ENCODE data around the gene WDFY2. TPM values are rescaled to one million over a fixed set of nuclear protein-coding genes. Genes with fewer than 3 reads are reported as not detected.

WDFY2 gene
- total and polyA plus RNA-seq, 2 of the 8 experiments (the other 6 are each of a cell fraction or from before 2014, with no cell fraction given) = 13.9 to 29.0 TPM

GRCh38 chr13:51583875-51584730 lies at the start of gene WDFY2 (continued):
- no peak for TF ChIP-seq ATF3 (IDR thresholded peaks at IDR 0.05; ENCODE audit: insufficient read depth, low read depth, low read length)
- peak; percentile 67 for TF ChIP-seq SP1 (IDR thresholded peaks at IDR 0.05; ENCODE audit: low read depth, low read length)
- no peak for TF ChIP-seq BCL11A (IDR thresholded peaks at IDR 0.05; ENCODE audit: low read depth in 2 of 2, low read length in 2 of 2)
- TF ChIP-seq YY1 (IDR thresholded peaks at IDR 0.05; ENCODE audit: low read depth, low read length) = peak; percentile 46; the same call in 1 of the 2 replicates
- no peak for TF ChIP-seq SIRT6 (IDR thresholded peaks at IDR 0.05; ENCODE audit: low read length)
- no peak for TF ChIP-seq KDM5A (IDR thresholded peaks at IDR 0.05; ENCODE audit: low read length)
- TF ChIP-seq RAD21 (IDR thresholded peaks at IDR 0.05 in 1 of 2, conservative IDR thresholded peaks at IDR 0.05 in 1 of 2; ENCODE audit: low read depth in 2 of 2, low read length in 2 of 2) = peak; percentile 6 to 11; a peak in 2 of 4 replicates
- TF ChIP-seq TCF12 (IDR thresholded peaks at IDR 0.05; ENCODE audit: low read depth, low read length) = peak; percentile 61; the same call in 1 of the 2 replicates
- no peak for TF ChIP-seq CEBPB (IDR thresholded peaks at IDR 0.05; ENCODE audit: low read depth, low read length)
- peak in 1 of 2 experiments; percentile 70; a peak in 1 of 3 replicates for TF ChIP-seq EP300 (IDR thresholded peaks at IDR 0.05; ENCODE audit: borderline replicate concordance in 1 of 2, low read depth in 2 of 2, low read length in 2 of 2)
- TF ChIP-seq GTF2F1 (IDR thresholded peaks at IDR 0.05; ENCODE audit: borderline replicate concordance, low read depth, low read length) = no peak
- TF ChIP-seq SP4 (IDR thresholded peaks at IDR 0.05; ENCODE audit: low read length) = peak; percentile 35; the same call in 1 of the 2 replicates
- TF ChIP-seq USF2 (IDR thresholded peaks at IDR 0.05; ENCODE audit: low read length) = no peak
- peak; percentile 75 for TF ChIP-seq TAF7 (optimal IDR thresholded peaks at IDR 0.05; ENCODE audit: borderline replicate concordance, low read depth, low read length)
- no peak for TF ChIP-seq KDM4A (IDR thresholded peaks at IDR 0.05; ENCODE audit: low read depth, low read length, severe bottlenecking)
- no peak for TF ChIP-seq JUND (IDR thresholded peaks at IDR 0.05; ENCODE audit: low read length)
- TF ChIP-seq CBX8 (IDR thresholded peaks at IDR 0.05; ENCODE audit: borderline replicate concordance, low read depth, low read length) = no peak
- TF ChIP-seq SIX5 (IDR thresholded peaks at IDR 0.05; ENCODE audit: low read depth, low read length) = no peak
- no peak for TF ChIP-seq CTBP2 (IDR thresholded peaks at IDR 0.05; ENCODE audit: borderline replicate concordance, insufficient read depth, insufficient read length, low read length)
- no peak for TF ChIP-seq ATF2 (IDR thresholded peaks at IDR 0.05; ENCODE audit: low read length)

Data from H1 (cell line).